NB4 (cell line): ENCODE data around the gene MRPL42.

Source experiments
- CTCF ChIP-seq: IDR thresholded peaks from one replicate; pipeline ENCODE4 v1.5.1; 2012; ENCODE audit warnings: low read depth, low read length
- POLR2A ChIP-seq: IDR thresholded peaks from 2 replicates; pipeline ENCODE4 v1.6.1; 2011; ENCODE audit warnings: mild to moderate bottlenecking; ENCODE audit not compliant: insufficient read length; ENCODE audit errors: extremely low read depth

GRCh38 chr12:93502802-93503623 is 35.7 kb downstream of the MRPL42 start:
- TF ChIP-seq CTCF (peak; percentile 84), POLR2A (no peak)
